ENCODE measurements around the gene RALY.
A peak's percentile ranks its signal among the peaks of the same experiment; 100 is the strongest.

The RALY gene

GRCh38 chr20:34033903-34034302 is 40.2 kb downstream of the RALY start:
- H3K4me3 ChIP-seq (ENCODE audit: low read length): no peak overlapping the region
- no peak for DNase-seq (ENCODE audit: low read depth)
- TF ChIP-seq, protein P1, sequence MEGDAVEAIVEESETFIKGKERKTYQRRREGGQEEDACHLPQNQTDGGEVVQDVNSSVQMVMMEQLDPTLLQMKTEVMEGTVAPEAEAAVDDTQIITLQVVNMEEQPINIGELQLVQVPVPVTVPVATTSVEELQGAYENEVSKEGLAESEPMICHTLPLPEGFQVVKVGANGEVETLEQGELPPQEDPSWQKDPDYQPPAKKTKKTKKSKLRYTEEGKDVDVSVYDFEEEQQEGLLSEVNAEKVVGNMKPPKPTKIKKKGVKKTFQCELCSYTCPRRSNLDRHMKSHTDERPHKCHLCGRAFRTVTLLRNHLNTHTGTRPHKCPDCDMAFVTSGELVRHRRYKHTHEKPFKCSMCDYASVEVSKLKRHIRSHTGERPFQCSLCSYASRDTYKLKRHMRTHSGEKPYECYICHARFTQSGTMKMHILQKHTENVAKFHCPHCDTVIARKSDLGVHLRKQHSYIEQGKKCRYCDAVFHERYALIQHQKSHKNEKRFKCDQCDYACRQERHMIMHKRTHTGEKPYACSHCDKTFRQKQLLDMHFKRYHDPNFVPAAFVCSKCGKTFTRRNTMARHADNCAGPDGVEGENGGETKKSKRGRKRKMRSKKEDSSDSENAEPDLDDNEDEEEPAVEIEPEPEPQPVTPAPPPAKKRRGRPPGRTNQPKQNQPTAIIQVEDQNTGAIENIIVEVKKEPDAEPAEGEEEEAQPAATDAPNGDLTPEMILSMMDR (conservative IDR thresholded peaks at IDR 0.05; ENCODE audit: low read length): no peak

GRCh38 chr20:34037121-34037520 is 43.4 kb downstream of the RALY start:
- TF ChIP-seq, protein P1 (conservative IDR thresholded peaks at IDR 0.05; ENCODE audit: low read length): no peak
- no peak for DNase-seq (ENCODE audit: low read depth)
- H3K4me3 ChIP-seq (ENCODE audit: low read length): no peak overlapping the region

DNA sequence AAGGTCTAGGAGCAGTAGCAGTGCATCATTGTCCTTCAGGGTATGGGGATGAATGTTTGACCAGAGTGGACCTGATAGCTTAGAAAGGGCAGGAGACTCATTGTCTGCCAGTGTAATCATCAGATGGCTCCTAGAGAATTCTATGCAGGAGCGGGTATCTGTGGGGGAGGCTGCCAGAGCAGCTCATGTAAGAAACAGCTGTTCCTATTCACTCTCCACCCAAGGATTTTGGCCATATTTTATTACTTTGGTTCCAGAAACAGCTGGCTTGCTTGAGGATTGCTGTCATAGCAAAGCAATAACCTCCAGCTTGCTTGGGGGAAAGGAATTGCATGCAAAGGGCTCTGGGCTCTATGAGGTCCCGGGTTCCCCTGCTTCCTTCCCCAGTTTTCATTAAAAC is 44.1 kb downstream of the RALY start:
- DNase-seq (ENCODE audit: low read depth): peak; percentile 82
- H3K4me3 ChIP-seq (ENCODE audit: low read length): no peak overlapping the region
- TF ChIP-seq, protein P1 (conservative IDR thresholded peaks at IDR 0.05; ENCODE audit: low read length): no peak

DNA sequence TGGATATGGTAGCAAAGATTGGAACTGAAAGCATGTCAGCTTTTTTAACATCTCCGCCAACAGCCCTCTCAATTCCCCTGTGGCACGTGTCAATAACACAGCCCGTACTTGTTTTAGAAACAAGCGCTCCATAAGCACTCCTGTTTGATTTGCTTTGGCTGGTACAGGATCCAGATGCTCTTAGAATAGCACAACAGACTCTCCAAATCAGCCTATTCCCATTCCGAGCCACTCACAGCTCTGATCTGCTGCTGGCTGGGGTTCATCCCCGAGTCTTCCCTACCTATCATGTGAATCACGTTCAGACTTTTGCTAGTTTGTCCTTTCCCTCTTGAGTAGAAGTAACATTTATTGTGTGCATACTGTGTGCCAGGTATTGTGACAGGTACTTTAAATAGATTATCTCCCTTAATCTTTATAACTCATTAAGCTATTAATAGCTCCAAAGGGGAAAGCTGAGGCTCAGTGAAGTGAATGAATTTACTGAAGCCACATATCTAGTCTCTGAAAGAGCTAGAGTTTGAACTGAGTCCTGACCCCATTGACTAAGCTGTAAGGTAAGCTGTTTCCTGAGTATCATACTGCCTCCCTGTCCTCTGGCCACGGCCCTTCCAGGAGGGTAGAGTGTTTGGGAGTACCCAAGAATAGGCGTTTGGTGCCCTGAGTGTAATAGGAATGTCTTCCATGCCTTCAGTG is 46.7 kb downstream of the RALY start:
- DNase-seq (ENCODE audit: low read depth): no peak
- TF ChIP-seq, protein P1 (conservative IDR thresholded peaks at IDR 0.05; ENCODE audit: low read length): no peak
- no peak overlapping the region for H3K4me3 ChIP-seq (ENCODE audit: low read length)

GRCh38 chr20:34041226-34041625 is 47.5 kb downstream of the RALY start:
- TF ChIP-seq, protein P1 (conservative IDR thresholded peaks at IDR 0.05; ENCODE audit: low read length): no peak
- DNase-seq (ENCODE audit: low read depth): no peak
- no peak overlapping the region for H3K4me3 ChIP-seq (ENCODE audit: low read length)

- DNase-seq (ENCODE audit: low read depth): no peak
- TF ChIP-seq, protein P1 (conservative IDR thresholded peaks at IDR 0.05; ENCODE audit: low read length): no peak
- no peak overlapping the region for H3K4me3 ChIP-seq (ENCODE audit: low read length)
These were observed 48.6 kb downstream of the RALY start for GRCh38 chr20:34042262-34042661.

- DNase-seq (ENCODE audit: low read depth): no peak
- TF ChIP-seq, protein P1 (conservative IDR thresholded peaks at IDR 0.05; ENCODE audit: low read length): no peak
- H3K4me3 ChIP-seq (ENCODE audit: low read length): no peak overlapping the region
These were observed 49.3 kb downstream of the RALY start for GRCh38 chr20:34043025-34043424.
